Activated CD4-positive, alpha-beta T cell treated with anti-CD3 and anti-CD28 coated beads for 1 hour (primary cell): Measurements from ENCODE around the gene ARFIP2.

Experiments
- DNase-seq: peaks from one replicate; pipeline ENCODE4 v3.0.0-alpha.2; 2020

ARFIP2 gene

GRCh38 chr11:6438979-6439571 lies 42.1 kb downstream of the ARFIP2 start:
- DNase-seq: no peak

GRCh38 chr11:6437993-6438392 lies 43.1 kb downstream of the ARFIP2 start:
- DNase-seq: no peak

- DNase-seq: no peak
Observed at GRCh38 chr11:6437423-6437822, 43.7 kb downstream of the ARFIP2 start.

GRCh38 chr11:6433998-6434660 lies 47.0 kb downstream of the ARFIP2 start:
- no peak for DNase-seq

GRCh38 chr11:6431861-6432260 lies 49.3 kb downstream of the ARFIP2 start:
- DNase-seq: no peak

- DNase-seq: no peak
Observed at GRCh38 chr11:6427516-6427915, 53.6 kb downstream of the ARFIP2 start.
